SJCRH30 (cell line): ENCODE measurements around the gene ANKRD33. TPM values are rescaled to one million over a fixed set of nuclear protein-coding genes. Genes with fewer than 3 reads are reported as not detected.

Experiments used
- DNase-seq, 2 experiments: peaks; one replicate each; pipeline ENCODE4 v3.0.0-alpha.2; 2015 to 2020
- H3K27ac ChIP-seq: fragments of 250-450 bp; sonication (Bioruptor Pico); 2 replicates; pipeline ENCODE4 v1.5.1; 2020; ENCODE audit warnings: mild to moderate bottlenecking, moderate library complexity
- H3K27me3 ChIP-seq: fragments of 250-450 bp; sonication (Bioruptor Pico); 2 replicates; pipeline ENCODE4 v1.5.1; 2020; ENCODE audit warnings: mild to moderate bottlenecking, moderate library complexity
- H3K36me3 ChIP-seq: fragments of 250-450 bp; sonication (Bioruptor Pico); 2 replicates; pipeline ENCODE4 v1.5.1; 2020; ENCODE audit warnings: mild to moderate bottlenecking, moderate library complexity
- H3K4me1 ChIP-seq: fragments of 250-450 bp; sonication (Bioruptor Pico); 2 replicates; pipeline ENCODE4 v1.5.1; 2020; ENCODE audit warnings: mild to moderate bottlenecking, moderate library complexity
- H3K4me3 ChIP-seq: fragments of 250-450 bp; sonication (Bioruptor Pico); 2 replicates; pipeline ENCODE4 v1.5.1; 2020; ENCODE audit warnings: mild to moderate bottlenecking, moderate library complexity
- H3K9me3 ChIP-seq: fragments of 250-450 bp; sonication (Bioruptor Pico); replicated peaks from 2 replicates; pipeline ENCODE4 v1.5.1; 2020; ENCODE audit warnings: mild to moderate bottlenecking, moderate library complexity
- total RNA-seq: library from RNA; depleted of rRNA; stranded (reverse); fragments of >200 nt; shearing (Covaris generic); gene quantifications from 2 replicates; pipeline ENCODE4 v1.2.3, GENCODE V29; 2014

ANKRD33 gene
- total RNA-seq, 1 experiment from 2014 or later = not detected

- Histone ChIP-seq H3K4me3 (no peak overlapping the region), H3K9me3 (no peaks in the 10 kb centered on the region), H3K27ac (no peak overlapping the region), H3K27me3 (no peaks in the 10 kb centered on the region), H3K36me3 (no peaks in the 10 kb centered on the region), H3K4me1 (peaks cover 26% of the 10 kb centered on the region)
- peak in 1 of 2 experiments; percentile 45 for DNase-seq
Observed at GRCh38 chr12:51911788-51912711, 24.1 kb downstream of the ANKRD33 start.

GRCh38 chr12:51913071-51914033, 25.4 kb downstream of the ANKRD33 start:
- DNase-seq = no peak
- Histone ChIP-seq H3K27ac (no peak overlapping the region), H3K27me3 (no peaks in the 10 kb centered on the region), H3K4me3 (no peak overlapping the region), H3K36me3 (no peaks in the 10 kb centered on the region), H3K9me3 (no peaks in the 10 kb centered on the region), H3K4me1 (peaks cover 39% of the 10 kb centered on the region)

DNA sequence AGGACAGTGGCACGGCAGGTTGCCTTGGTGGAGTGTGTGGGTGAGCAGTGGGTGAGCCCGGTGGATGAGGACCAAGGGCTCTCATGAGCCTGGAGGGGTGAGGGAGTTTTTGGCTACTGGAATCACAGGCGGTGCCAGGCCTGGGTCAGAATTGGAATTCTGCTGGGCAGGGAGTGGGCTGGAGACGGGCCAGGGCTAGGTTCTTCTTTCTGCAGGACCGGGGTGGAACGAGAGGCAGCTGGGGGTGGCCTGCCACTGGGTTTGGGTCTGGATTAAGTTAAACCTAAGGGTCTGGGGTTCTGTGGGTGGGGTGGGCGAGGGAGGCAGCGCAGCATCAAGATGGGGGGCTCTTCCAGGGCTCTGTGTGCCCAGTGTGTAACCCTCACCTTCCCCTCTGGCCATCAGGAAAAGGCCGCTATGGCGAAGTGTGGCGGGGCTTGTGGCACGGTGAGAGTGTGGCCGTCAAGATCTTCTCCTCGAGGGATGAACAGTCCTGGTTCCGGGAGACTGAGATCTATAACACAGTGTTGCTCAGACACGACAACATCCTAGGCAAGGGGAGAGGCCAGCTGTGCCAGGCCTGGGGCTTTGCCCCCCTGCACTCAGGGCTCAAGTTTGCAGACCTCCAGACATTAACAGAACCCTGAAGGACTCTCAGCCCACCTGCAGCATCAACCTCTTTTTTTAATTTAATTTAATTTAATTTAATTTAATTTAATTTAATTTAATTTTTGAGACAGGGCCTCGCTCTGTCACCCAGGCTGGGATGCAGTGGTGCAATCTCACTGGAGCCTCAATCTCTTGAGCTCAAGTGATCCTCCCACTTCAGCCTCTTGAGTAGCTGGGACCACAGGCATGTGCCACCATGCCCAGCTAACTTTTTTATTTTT, 26.4 kb downstream of the ANKRD33 start:
- no peaks in the 10 kb centered on the region for H3K9me3 ChIP-seq
- H3K4me1 ChIP-seq = peaks cover 48% of the 10 kb centered on the region
- DNase-seq = no peak
- no peak overlapping the region for H3K4me3 ChIP-seq
- no peaks in the 10 kb centered on the region for H3K36me3 ChIP-seq
- H3K27ac ChIP-seq = no peak overlapping the region
- no peaks in the 10 kb centered on the region for H3K27me3 ChIP-seq

DNA sequence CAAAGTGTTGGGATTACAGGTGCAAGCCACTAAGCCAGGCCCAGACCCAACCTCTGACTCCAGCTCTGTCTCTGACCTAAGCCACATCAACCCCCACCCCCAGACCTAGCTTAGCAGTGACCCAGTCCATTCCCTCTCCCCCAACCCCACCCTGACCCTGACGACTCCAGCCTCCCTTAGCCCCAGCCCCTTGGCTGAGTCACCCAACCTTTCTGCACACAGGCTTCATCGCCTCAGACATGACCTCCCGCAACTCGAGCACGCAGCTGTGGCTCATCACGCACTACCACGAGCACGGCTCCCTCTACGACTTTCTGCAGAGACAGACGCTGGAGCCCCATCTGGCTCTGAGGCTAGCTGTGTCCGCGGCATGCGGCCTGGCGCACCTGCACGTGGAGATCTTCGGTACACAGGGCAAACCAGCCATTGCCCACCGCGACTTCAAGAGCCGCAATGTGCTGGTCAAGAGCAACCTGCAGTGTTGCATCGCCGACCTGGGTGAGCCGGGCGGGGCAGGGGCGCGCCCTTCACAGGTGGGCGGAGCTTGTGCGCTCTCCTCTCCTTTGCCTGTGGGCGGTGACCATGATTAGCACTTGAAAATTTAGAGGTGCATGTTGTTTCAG, 27.2 kb downstream of the ANKRD33 start:
- Histone ChIP-seq H3K36me3 (no peaks in the 10 kb centered on the region), H3K4me1 (peaks cover 54% of the 10 kb centered on the region), H3K4me3 (no peak overlapping the region), H3K27me3 (no peaks in the 10 kb centered on the region), H3K27ac (no peak overlapping the region), H3K9me3 (no peaks in the 10 kb centered on the region)
- DNase-seq = no peak

DNA sequence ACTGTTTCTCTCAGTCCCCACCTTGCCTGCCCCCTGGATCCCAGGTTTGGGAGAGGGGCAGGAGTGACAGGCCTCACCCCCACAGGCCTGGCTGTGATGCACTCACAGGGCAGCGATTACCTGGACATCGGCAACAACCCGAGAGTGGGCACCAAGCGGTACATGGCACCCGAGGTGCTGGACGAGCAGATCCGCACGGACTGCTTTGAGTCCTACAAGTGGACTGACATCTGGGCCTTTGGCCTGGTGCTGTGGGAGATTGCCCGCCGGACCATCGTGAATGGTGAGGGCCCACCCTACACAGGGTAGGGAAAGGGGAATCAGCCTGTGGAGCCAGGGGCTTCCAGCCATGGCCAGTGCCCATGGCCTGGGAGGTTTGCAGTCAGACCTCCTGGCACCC, 28.0 kb downstream of the ANKRD33 start:
- H3K36me3 ChIP-seq = no peaks in the 10 kb centered on the region
- H3K27ac ChIP-seq = no peak overlapping the region
- no peak overlapping the region for H3K4me3 ChIP-seq
- peaks cover 54% of the 10 kb centered on the region for H3K4me1 ChIP-seq
- DNase-seq = no peak
- no peaks in the 10 kb centered on the region for H3K9me3 ChIP-seq
- no peaks in the 10 kb centered on the region for H3K27me3 ChIP-seq

DNA sequence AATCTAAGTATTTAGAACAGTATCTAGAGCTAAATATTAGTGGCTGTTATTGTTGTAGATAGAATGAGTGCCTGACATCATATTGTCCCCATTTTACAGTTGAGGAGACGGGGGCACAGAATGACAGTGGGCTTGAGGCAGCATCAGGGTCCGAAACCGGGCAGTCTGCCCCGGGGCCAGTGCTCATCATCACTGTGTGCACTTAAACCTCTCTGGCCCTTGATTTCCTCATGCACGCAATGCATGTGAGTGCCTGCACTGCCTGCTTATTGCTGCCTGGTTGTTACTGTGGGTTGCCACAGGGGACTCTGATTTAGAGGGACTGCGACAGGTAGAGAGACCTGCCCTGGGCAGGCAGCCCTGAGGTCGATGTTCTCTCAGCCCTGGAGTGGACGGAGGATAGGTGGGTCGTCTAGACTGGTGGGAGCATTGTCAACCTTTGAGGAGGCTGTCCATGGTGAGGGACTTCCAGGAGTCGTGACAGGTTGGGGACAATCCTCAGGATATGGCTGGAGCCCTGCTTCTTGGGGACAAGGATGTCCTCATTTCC, 29.2 kb downstream of the ANKRD33 start:
- Histone ChIP-seq H3K36me3 (no peaks in the 10 kb centered on the region), H3K27ac (peak overlapping the region; percentile 52; the same call in 1 of the 2 replicates), H3K27me3 (no peaks in the 10 kb centered on the region), H3K4me3 (no peak overlapping the region), H3K9me3 (no peaks in the 10 kb centered on the region), H3K4me1 (peaks cover 51% of the 10 kb centered on the region)
- no peak for DNase-seq

GRCh38 chr12:51917746-51918453, 30.0 kb downstream of the ANKRD33 start:
- Histone ChIP-seq H3K4me1 (peaks cover 45% of the 10 kb centered on the region), H3K36me3 (no peaks in the 10 kb centered on the region), H3K27ac (peak overlapping the region; percentile 52), H3K9me3 (no peaks in the 10 kb centered on the region), H3K4me3 (peak overlapping the region; percentile 9), H3K27me3 (no peaks in the 10 kb centered on the region)
- DNase-seq = peak; percentile 87 to 90

- no peak for DNase-seq
- peaks cover 45% of the 10 kb centered on the region for H3K4me1 ChIP-seq
Observed at GRCh38 chr12:51920046-51920445, 32.1 kb downstream of the ANKRD33 start.

DNA sequence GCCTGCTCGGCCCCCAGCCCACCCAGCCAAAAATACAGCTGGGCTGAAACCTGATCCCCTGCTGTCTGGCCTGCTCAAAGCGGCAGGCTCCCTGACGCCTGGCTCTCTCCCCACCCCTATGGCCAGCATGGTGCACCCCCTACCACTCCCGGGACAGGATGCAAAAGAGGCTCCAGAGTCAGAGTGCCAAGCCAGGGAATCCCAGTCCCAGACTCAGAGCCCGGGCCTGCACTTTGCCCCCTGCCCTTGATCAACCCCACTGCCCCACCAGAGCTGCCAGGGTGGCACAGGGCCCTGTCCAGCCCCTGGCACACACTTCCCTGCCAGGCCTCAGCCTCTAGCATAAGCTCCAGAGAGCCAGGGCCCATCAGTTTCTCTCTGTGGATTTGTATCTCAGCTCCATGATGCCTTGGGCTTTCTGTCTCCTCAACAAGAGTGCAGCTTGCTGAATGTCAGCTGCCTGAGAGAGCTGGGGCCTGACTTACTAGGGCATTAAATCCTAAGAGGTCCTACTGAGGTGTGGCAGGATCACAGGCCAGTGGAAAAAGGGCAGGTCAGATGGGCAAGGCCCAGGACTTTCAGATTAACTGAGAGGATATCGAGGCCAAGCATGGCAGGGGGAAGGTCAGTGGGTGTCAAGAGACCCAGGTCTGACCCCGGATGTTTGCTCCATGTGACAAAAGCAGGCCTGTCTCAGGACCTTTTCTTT, 33.3 kb downstream of the ANKRD33 start:
- H3K27ac ChIP-seq = peak overlapping the region; percentile 42; the same call in 1 of the 2 replicates
- DNase-seq = peak; percentile 87 to 88
- H3K4me3 ChIP-seq = no peak overlapping the region

More at GRCh38 chr12:51920046-51920445, 32.1 kb downstream of the ANKRD33 start:
- no peak overlapping the region for H3K4me3 ChIP-seq
- no peak overlapping the region for H3K27ac ChIP-seq
- H3K36me3 ChIP-seq = no peaks in the 10 kb centered on the region
- no peaks in the 10 kb centered on the region for H3K27me3 ChIP-seq
- H3K9me3 ChIP-seq = no peaks in the 10 kb centered on the region

GRCh38 chr12:51922146-51922545, 34.2 kb downstream of the ANKRD33 start:
- no peak overlapping the region for H3K4me3 ChIP-seq
- no peaks in the 10 kb centered on the region for H3K9me3 ChIP-seq
- DNase-seq = no peak
- no peaks in the 10 kb centered on the region for H3K27me3 ChIP-seq
- H3K36me3 ChIP-seq = no peaks in the 10 kb centered on the region
- no peak overlapping the region for H3K27ac ChIP-seq
- peaks cover 43% of the 10 kb centered on the region for H3K4me1 ChIP-seq

More for the DNA sequence above, 33.3 kb downstream of the ANKRD33 start:
- no peaks in the 10 kb centered on the region for H3K27me3 ChIP-seq
- peaks cover 45% of the 10 kb centered on the region for H3K4me1 ChIP-seq
- no peaks in the 10 kb centered on the region for H3K36me3 ChIP-seq
- H3K9me3 ChIP-seq = no peaks in the 10 kb centered on the region

DNA sequence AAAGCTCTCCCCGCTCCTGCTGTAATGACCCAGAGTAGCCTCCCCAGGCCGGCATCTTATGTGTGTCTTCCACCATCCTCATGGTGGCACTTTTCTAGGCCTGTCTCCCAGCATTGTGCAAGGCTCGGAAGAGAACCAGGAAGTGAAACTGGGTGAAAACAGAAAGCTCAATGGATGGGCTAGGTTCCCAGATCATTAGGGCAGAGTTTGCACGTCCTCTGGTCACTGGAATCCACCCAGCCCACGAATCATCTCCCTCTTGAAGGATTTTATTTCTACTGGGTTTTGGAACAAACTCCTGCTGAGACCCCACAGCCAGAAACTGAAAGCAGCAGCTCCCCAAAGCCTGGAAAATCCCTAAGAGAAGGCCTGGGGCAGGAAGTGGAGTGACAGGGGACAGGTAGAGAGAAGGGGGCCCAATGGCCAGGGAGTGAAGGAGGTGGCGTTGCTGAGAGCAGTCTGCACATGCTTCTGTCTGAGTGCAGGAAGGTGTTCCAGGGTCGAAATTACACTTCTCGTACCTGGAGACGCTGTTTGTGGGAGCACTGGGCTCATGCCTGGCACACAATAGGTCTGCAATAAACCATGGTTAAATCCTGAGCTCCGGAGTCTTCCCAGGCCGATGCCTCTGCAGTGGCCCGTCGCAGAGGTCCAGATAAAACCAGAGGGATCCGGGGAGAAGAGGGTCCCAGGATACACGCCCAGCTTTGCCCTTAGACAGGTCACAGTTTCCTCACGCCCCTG, 35.0 kb downstream of the ANKRD33 start:
- Histone ChIP-seq H3K36me3 (no peaks in the 10 kb centered on the region), H3K27ac (no peak overlapping the region), H3K4me3 (no peak overlapping the region), H3K9me3 (no peaks in the 10 kb centered on the region), H3K27me3 (no peaks in the 10 kb centered on the region), H3K4me1 (peaks cover 35% of the 10 kb centered on the region)
- no peak for DNase-seq
